Hepatocyte (in vitro differentiated cells): Measurements from ENCODE around the gene SSTR4. TPM values are rescaled to one million over a fixed set of nuclear protein-coding genes. Genes with fewer than 3 reads are reported as not detected.
A peak's percentile ranks its signal among the peaks of the same experiment; 100 is the strongest.

Source experiments
- DNase-seq: peaks from one replicate; pipeline ENCODE4 v3.0.0-alpha.2; 2016; ENCODE audit warnings: low spot score
- H2AFZ ChIP-seq: fragments of 200-600 bp; sonication (generic); 2 replicates; pipeline ENCODE4 v1.6.0; 2016; ENCODE audit warnings: antibody characterized with exemption, mild to moderate bottlenecking
- H3K27ac ChIP-seq: fragments of 200-600 bp; sonication (generic); 2 replicates; pipeline ENCODE4 v1.5.1; 2016; ENCODE audit warnings: mild to moderate bottlenecking
- H3K27me3 ChIP-seq: fragments of 200-600 bp; sonication (generic); 2 replicates; pipeline ENCODE4 v1.6.1; 2016
- H3K36me3 ChIP-seq: fragments of 200-600 bp; sonication (generic); replicated peaks from 2 replicates; pipeline ENCODE4 v1.5.1; 2016; ENCODE audit warnings: low read depth; ENCODE audit not compliant: insufficient read depth
- H3K4me1 ChIP-seq: fragments of 200-600 bp; sonication (generic); 2 replicates; pipeline ENCODE4 v1.5.1; 2016; ENCODE audit warnings: mild to moderate bottlenecking, moderate library complexity; ENCODE audit not compliant: insufficient read depth
- H3K4me2 ChIP-seq: fragments of 200-600 bp; sonication (generic); 2 replicates; pipeline ENCODE4 v1.6.0; 2016
- H3K4me3 ChIP-seq: fragments of 200-600 bp; sonication (generic); 2 replicates; pipeline ENCODE4 v1.5.1; 2016; ENCODE audit warnings: mild to moderate bottlenecking
- H3K79me2 ChIP-seq: fragments of 200-600 bp; sonication (generic); 2 replicates; pipeline ENCODE4 v1.6.0; 2017; ENCODE audit warnings: mild to moderate bottlenecking
- H3K9me2 ChIP-seq: fragments of 200-600 bp; sonication (generic); replicated peaks from 2 replicates; pipeline ENCODE4 v1.6.0; 2017; ENCODE audit warnings: mild to moderate bottlenecking; ENCODE audit not compliant: insufficient read depth
- H3K9me3 ChIP-seq: fragments of 200-600 bp; sonication (generic); 2 replicates; pipeline ENCODE4 v1.5.1; 2016; ENCODE audit warnings: low read depth, mild to moderate bottlenecking
- H4K20me1 ChIP-seq: fragments of 200-600 bp; sonication (generic); 2 replicates; pipeline ENCODE4 v1.6.0; 2016; ENCODE audit warnings: mild to moderate bottlenecking; ENCODE audit not compliant: insufficient read depth, poor library complexity, severe bottlenecking
- CTCF ChIP-seq: fragments of 200-600 bp; sonication (generic); IDR thresholded peaks from 2 replicates; pipeline ENCODE4 v1.5.1; 2016; ENCODE audit warnings: antibody characterized with exemption, mild to moderate bottlenecking; ENCODE audit not compliant: poor library complexity
- EZH2 ChIP-seq: fragments of 200-600 bp; sonication (generic); IDR thresholded peaks from 2 replicates; pipeline ENCODE4 v1.6.1; 2016; ENCODE audit warnings: antibody characterized with exemption, mild to moderate bottlenecking, borderline replicate concordance
- EZH2phosphoT487 ChIP-seq: fragments of 200-600 bp; sonication (generic); IDR thresholded peaks from one replicate; pipeline ENCODE4 v1.6.1; 2018; ENCODE audit warnings: antibody characterized with exemption, mild to moderate bottlenecking, low read depth, moderate library complexity; ENCODE audit not compliant: unreplicated experiment, severe bottlenecking
- WGBS: methylation state at CpG from one replicate; pipeline ENCODE4 v1.1.6; 2016; ENCODE audit warnings: low lambda C conversion rate; ENCODE audit errors: missing lambda C conversion rate; 5-methylcytosine and 5-hydroxymethylcytosine counted together
- polyA plus RNA-seq: library from polyadenylated mRNA; unstranded; fragments of >200 nt; fragmentation: Nextera tagmentation; extraction: Ambion mirVana; gene quantifications from 2 replicates; pipeline ENCODE4 v1.2.1, GENCODE V29; 2016
- total RNA-seq: library from RNA; depleted of rRNA; stranded (reverse); fragments of >200 nt; gene quantifications from 2 replicates; pipeline ENCODE4 v1.2.3, GENCODE V29; 2014

SSTR4 gene
- total and polyA plus RNA-seq, 2 experiments from 2014 or later = 0.53 TPM; not detected in 1

- H3K36me3 ChIP-seq = no peaks in the 10 kb centered on the region
- H4K20me1 ChIP-seq = no peaks in the 10 kb centered on the region
- H3K9me2 ChIP-seq = no peaks in the 10 kb centered on the region
- peaks cover 30% of the 10 kb centered on the region for H3K4me1 ChIP-seq
- H3K9me3 ChIP-seq = no peaks in the 10 kb centered on the region
- H3K27me3 ChIP-seq = peaks cover 14% of the 10 kb centered on the region
- peak within 1 kb of the TSS; percentile 5 for H2AFZ ChIP-seq
- no peak for TF ChIP-seq CTCF
- no peak for TF ChIP-seq EZH2phosphoT487
- no peak for TF ChIP-seq EZH2
- peak within 1 kb of the TSS; percentile 79 for H3K27ac ChIP-seq
- peaks cover 7% of the 10 kb centered on the region for H3K79me2 ChIP-seq
- peak within 1 kb of the TSS; percentile 64 for H3K4me3 ChIP-seq
- peak; percentile 84 for DNase-seq
- H3K4me2 ChIP-seq = peak within 1 kb of the TSS; percentile 97
- WGBS = under 1% methylated on average over 60 of the region's 79 CpGs
These were observed 14.3 kb downstream of the SSTR4 start, which contains the start of gene THBD for GRCh38 chr20:23049201-23050075. THBD (minus strand) TSS chr20:23049672; CDS start chr20:23049504, 168 bp downstream.

- H3K27me3 ChIP-seq = peaks cover 14% of the 10 kb centered on the region
- no peaks in the 10 kb centered on the region for H3K9me3 ChIP-seq
- H3K36me3 ChIP-seq = no peaks in the 10 kb centered on the region
- peak overlapping the region; percentile 79 for H3K27ac ChIP-seq
- H3K79me2 ChIP-seq = peaks cover 7% of the 10 kb centered on the region
- peak overlapping the region; percentile 97 for H3K4me2 ChIP-seq
- no peak for TF ChIP-seq EZH2
- no peak for TF ChIP-seq EZH2phosphoT487
- no peak for TF ChIP-seq CTCF
- peak overlapping the region; percentile 5 for H2AFZ ChIP-seq
- no peaks in the 10 kb centered on the region for H4K20me1 ChIP-seq
- DNase-seq = peak; percentile 62
- peak overlapping the region; percentile 64 for H3K4me3 ChIP-seq
- peaks cover 30% of the 10 kb centered on the region for H3K4me1 ChIP-seq
- WGBS = under 1% methylated on average over 45 of the region's 48 CpGs
- no peaks in the 10 kb centered on the region for H3K9me2 ChIP-seq
These were observed 15.1 kb downstream of the SSTR4 start for GRCh38 chr20:23050076-23050838.

DNA sequence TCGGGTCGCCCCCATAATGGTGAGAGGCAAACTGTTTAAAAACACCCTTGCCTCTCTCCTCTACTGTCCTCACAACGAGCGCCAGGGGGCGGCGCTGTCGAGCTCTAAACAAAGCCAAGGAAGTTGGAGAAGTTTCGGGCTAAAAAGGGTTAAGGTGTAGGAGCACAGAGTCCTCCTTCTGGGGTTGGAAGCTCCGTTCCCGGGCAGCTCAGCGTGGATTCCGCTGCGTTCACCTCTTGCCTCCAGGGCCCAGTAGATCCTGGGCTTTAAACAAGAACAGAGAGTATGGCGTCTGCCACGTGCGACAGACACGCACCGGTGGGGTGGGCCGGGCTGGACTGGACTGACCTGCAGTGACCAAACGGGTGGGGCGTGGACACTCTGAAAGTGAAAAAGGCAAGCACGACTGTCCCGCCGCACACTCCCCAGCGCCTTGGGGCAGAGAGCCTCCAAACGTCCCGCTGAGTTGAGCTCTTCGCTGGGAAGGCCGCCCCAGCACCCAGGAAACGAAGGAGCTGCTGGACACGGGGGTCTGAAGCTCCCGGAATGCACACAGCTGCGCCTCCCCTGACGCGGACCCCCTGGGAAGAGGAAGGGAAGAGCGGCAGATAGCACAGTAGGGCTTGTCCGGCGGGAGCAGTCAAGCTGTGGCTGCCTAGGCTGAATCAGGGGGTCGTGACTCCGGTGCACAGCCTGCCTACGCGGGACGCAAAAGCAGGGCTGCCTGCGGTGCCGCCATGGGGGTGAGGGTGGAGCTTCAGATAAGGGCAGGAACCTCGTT, 15.9 kb downstream of the SSTR4 start:
- H3K9me2 ChIP-seq = no peaks in the 10 kb centered on the region
- H4K20me1 ChIP-seq = no peaks in the 10 kb centered on the region
- peaks cover 30% of the 10 kb centered on the region for H3K4me1 ChIP-seq
- peak; percentile 93 for DNase-seq
- 4% methylated on average over 45 of the region's 46 CpGs for WGBS
- H3K36me3 ChIP-seq = no peaks in the 10 kb centered on the region
- no peaks in the 10 kb centered on the region for H3K9me3 ChIP-seq
- H2AFZ ChIP-seq = peak overlapping the region; percentile 72
- peaks cover 14% of the 10 kb centered on the region for H3K27me3 ChIP-seq
- peak overlapping the region; percentile 97 for H3K4me2 ChIP-seq
- H3K79me2 ChIP-seq = peaks cover 7% of the 10 kb centered on the region
- peak; percentile 94 for TF ChIP-seq CTCF
- no peak for TF ChIP-seq EZH2phosphoT487
- H3K4me3 ChIP-seq = peak overlapping the region; percentile 64
- H3K27ac ChIP-seq = peak overlapping the region; percentile 79
